ENCODE data around the gene CDC27.

- TF ChIP-seq CTCF (optimal IDR thresholded peaks at IDR 0.05 in 1 of 3, IDR thresholded peaks at IDR 0.05 in 1 of 3, conservative IDR thresholded peaks at IDR 0.05 in 1 of 3; ENCODE audit: extremely low read depth in 1 of 3, insufficient read depth in 2 of 3, low read length in 3 of 3) (no peak), EZH2 (IDR thresholded peaks at IDR 0.05; ENCODE audit: low read length) (no peak)
These were observed 29.8 kb downstream of the CDC27 start for GRCh38 chr17:47159315-47159714.

Measured in keratinocyte (primary cell).